HEK293 (cell line): Measurements from ENCODE around the gene ZNF26.

Source experiments
- CTCF ChIA-PET: fragments of 350-600 bp; formaldehyde crosslinking; extraction: SDS; loops from one replicate; lab custom pipeline; 2021; ENCODE audit warnings: antibody characterized with exemption; lab: Yijun Ruan, JAX
- POLR2A ChIA-PET: fragments of 300-600 bp; formaldehyde crosslinking; extraction: SDS; loops from one replicate; lab custom pipeline; 2020; ENCODE audit warnings: antibody characterized with exemption, inconsistent platforms; lab: Yijun Ruan, JAX
- H3K27ac ChIP-seq: fragments of 200-500 bp; sonication (Bioruptor generic); 2 replicates; pipeline ENCODE4 v1.5.1; 2014; ENCODE audit warnings: low read depth, low read length, control low read depth, inconsistent platforms; ENCODE audit errors: extremely low read depth
- H3K36me3 ChIP-seq, 2 experiments: fragments of 200-500 bp in 1 of 2; sonication (Bioruptor generic) in 1 of 2; 1 replicate in 1 of 2; 2 replicates in 1 of 2; pipeline ENCODE4 v1.5.1; 2014 to 2017; ENCODE audit warnings: inconsistent platforms in 2 of 2, low read length in 2 of 2; ENCODE audit not compliant: control insufficient read depth in 2 of 2, insufficient read depth in 1 of 2
- H3K4me1 ChIP-seq: fragments of 200-500 bp; sonication (Bioruptor generic); 2 replicates; pipeline ENCODE4 v1.5.1; 2014; ENCODE audit warnings: mild to moderate bottlenecking, low read length, inconsistent platforms; ENCODE audit not compliant: control insufficient read depth, insufficient read depth
- H3K4me3 ChIP-seq: 2 replicates; pipeline ENCODE4 v1.5.1; 2011; ENCODE audit warnings: low read depth, mild to moderate bottlenecking, control low read depth, low read length, moderate library complexity
- H3K9me3 ChIP-seq: fragments of 200-500 bp; sonication (Bioruptor generic); 2 replicates; pipeline ENCODE4 v1.5.1; 2014; ENCODE audit warnings: low read depth, low read length, inconsistent platforms; ENCODE audit not compliant: control insufficient read depth, insufficient read depth
- KLF8 ChIP-seq: fragments of 450-650 bp; formaldehyde crosslinking; IDR thresholded peaks from 2 replicates; pipeline ENCODE4 v1.5.1; 2016; ENCODE audit warnings: missing biosample characterization, missing genetic modification characterization
- PBX3 ChIP-seq: sonication (generic); formaldehyde crosslinking; IDR thresholded peaks from 2 replicates; pipeline ENCODE4 v1.8.1; 2022; ENCODE audit warnings: mild to moderate bottlenecking, moderate library complexity, missing genetic modification reagents
- PRDM2 ChIP-seq: fragments of 450-650 bp; formaldehyde crosslinking; IDR thresholded peaks from 2 replicates; pipeline ENCODE4 v1.5.1; 2016; ENCODE audit warnings: missing biosample characterization, missing genetic modification characterization, borderline replicate concordance
- YY2 ChIP-seq: fragments of 450-650 bp; formaldehyde crosslinking; IDR thresholded peaks from 2 replicates; pipeline ENCODE4 v1.5.1; 2016; ENCODE audit warnings: missing biosample characterization, missing genetic modification characterization
- ZNF121 ChIP-seq: fragments of 450-650 bp; formaldehyde crosslinking; IDR thresholded peaks from 2 replicates; pipeline ENCODE4 v1.5.1; 2016; ENCODE audit warnings: missing biosample characterization, missing genetic modification characterization
- ZNF16 ChIP-seq: fragments of 450-650 bp; formaldehyde crosslinking; IDR thresholded peaks from 2 replicates; pipeline ENCODE4 v1.5.1; 2016; ENCODE audit warnings: low read depth, missing biosample characterization, missing genetic modification characterization
- ZNF18 ChIP-seq: fragments of 450-650 bp; formaldehyde crosslinking; IDR thresholded peaks from 2 replicates; pipeline ENCODE4 v1.5.1; 2016; ENCODE audit warnings: missing biosample characterization, missing genetic modification characterization
- ZNF211 ChIP-seq: fragments of 450-650 bp; formaldehyde crosslinking; IDR thresholded peaks from 2 replicates; pipeline ENCODE4 v1.5.1; 2016; ENCODE audit warnings: low read depth, missing biosample characterization, missing genetic modification characterization
- ZNF248 ChIP-seq: fragments of 450-650 bp; formaldehyde crosslinking; IDR thresholded peaks from 2 replicates; pipeline ENCODE4 v1.5.1; 2017; ENCODE audit warnings: missing biosample characterization, missing genetic modification characterization
- ZNF398 ChIP-seq: fragments of 450-650 bp; formaldehyde crosslinking; IDR thresholded peaks from 2 replicates; pipeline ENCODE4 v1.5.1; 2017; ENCODE audit warnings: missing biosample characterization, missing genetic modification characterization
- ZNF473 ChIP-seq: fragments of 450-650 bp; formaldehyde crosslinking; IDR thresholded peaks from 2 replicates; pipeline ENCODE4 v1.5.1; 2017; ENCODE audit warnings: missing biosample characterization, missing genetic modification characterization
- ZNF558 ChIP-seq: fragments of 450-650 bp; formaldehyde crosslinking; IDR thresholded peaks from 2 replicates; pipeline ENCODE4 v1.5.1; 2016; ENCODE audit warnings: missing biosample characterization, missing genetic modification characterization
- ZNF585B ChIP-seq: fragments of 450-650 bp; formaldehyde crosslinking; IDR thresholded peaks from 2 replicates; pipeline ENCODE4 v1.5.1; 2016; ENCODE audit warnings: missing biosample characterization, missing genetic modification characterization
- ZNF610 ChIP-seq: fragments of 450-650 bp; formaldehyde crosslinking; IDR thresholded peaks from 2 replicates; pipeline ENCODE4 v1.5.1; 2016; ENCODE audit warnings: missing biosample characterization, missing genetic modification characterization, borderline replicate concordance
- ZNF791 ChIP-seq: fragments of 450-650 bp; formaldehyde crosslinking; IDR thresholded peaks from 2 replicates; pipeline ENCODE4 v1.5.1; 2016; ENCODE audit warnings: missing biosample characterization, missing genetic modification characterization

Gene ZNF26

GRCh38 chr12:132952371-132953162, 33.6 kb upstream of the ZNF26 start (continued):
- no peak for TF ChIP-seq ZNF610 (tag by site-specific recombination)
- no peak for TF ChIP-seq ZNF558 (tag by site-specific recombination)
- TF ChIP-seq, all 188 proteins: peak for 0

- Histone ChIP-seq H3K4me1 (peaks cover 2% of the 10 kb centered on the region; the same call in 1 of the 2 replicates), H3K9me3 (no peaks in the 10 kb centered on the region; the same call in 1 of the 2 replicates)
- TF ChIP-seq YY2: no peak
- no peak for TF ChIP-seq ZNF398
- no peak for TF ChIP-seq ZNF473 (tag by site-specific recombination)
- TF ChIP-seq ZNF610 (tag by site-specific recombination): no peak
- TF ChIP-seq ZNF248: no peak
- no peak for TF ChIP-seq PRDM2 (tag by site-specific recombination)
- TF ChIP-seq ZNF121 (tag by site-specific recombination): no peak
- no peak for TF ChIP-seq ZNF18
- no peak for TF ChIP-seq KLF8 (tag by site-specific recombination)
- TF ChIP-seq ZNF585B: no peak
- TF ChIP-seq ZNF791: no peak
- TF ChIP-seq PBX3: no peak
- no peak for TF ChIP-seq ZNF16 (tag by site-specific recombination)
- TF ChIP-seq ZNF211: no peak
- TF ChIP-seq, all 188 proteins: peak for 0
- Histone ChIP-seq H3K4me3 (no peak overlapping the region), H3K27ac (no peak overlapping the region), H3K36me3 (peaks cover 0 to 40% of the 10 kb centered on the region in 2 experiments; a peak in 2 of 3 replicates)
- ChIA-PET POLR2A (no interaction called here), CTCF (no interaction called here)
Observed at GRCh38 chr12:132953163-132953425, 33.1 kb upstream of the ZNF26 start.
